ENCODE measurements around the gene ASB7. TPM values are rescaled to one million over a fixed set of nuclear protein-coding genes. Genes with fewer than 3 reads are reported as not detected.

ASB7 gene
- total and polyA plus RNA-seq, 2 experiments from 2014 or later = 10.3 to 17.5 TPM

GRCh38 chr15:100569391-100569790, 33.0 kb upstream of the ASB7 start:
- H3K4me2 ChIP-seq = no peak overlapping the region
- no peaks in the 10 kb centered on the region for H3K4me1 ChIP-seq (ENCODE audit: insufficient read depth)
- no peak for TF ChIP-seq CTCF (IDR thresholded peaks at IDR 0.05; ENCODE audit: poor library complexity)
- no peak for TF ChIP-seq EZH2phosphoT487 (IDR thresholded peaks at IDR 0.05; ENCODE audit: low read depth, severe bottlenecking, unreplicated experiment)
- no peak for TF ChIP-seq EZH2 (IDR thresholded peaks at IDR 0.05; ENCODE audit: borderline replicate concordance)
- no peak overlapping the region for H2AFZ ChIP-seq
- no peaks in the 10 kb centered on the region for H3K27me3 ChIP-seq
- 67% methylated on average over 8 of the region's 8 CpGs for WGBS (ENCODE audit: low lambda C conversion rate, missing lambda C conversion rate)
- H3K36me3 ChIP-seq (replicated peaks; ENCODE audit: insufficient read depth, low read depth) = no peaks in the 10 kb centered on the region
- no peaks in the 10 kb centered on the region for H3K9me3 ChIP-seq (ENCODE audit: low read depth)
- peak; percentile 49 for DNase-seq (ENCODE audit: low spot score)
- peak overlapping the region; percentile 56 for H3K27ac ChIP-seq
- no peak overlapping the region for H3K4me3 ChIP-seq
- H3K9me2 ChIP-seq (replicated peaks; ENCODE audit: insufficient read depth) = no peaks in the 10 kb centered on the region
- no peaks in the 10 kb centered on the region for H4K20me1 ChIP-seq (ENCODE audit: insufficient read depth, poor library complexity, severe bottlenecking)
- H3K79me2 ChIP-seq = no peaks in the 10 kb centered on the region

GRCh38 chr15:100570275-100570674, 32.1 kb upstream of the ASB7 start:
- peak overlapping the region; percentile 56 for H3K27ac ChIP-seq
- no peak for DNase-seq (ENCODE audit: low spot score)
- H3K79me2 ChIP-seq = no peaks in the 10 kb centered on the region
- no peak overlapping the region for H2AFZ ChIP-seq
- H3K27me3 ChIP-seq = no peaks in the 10 kb centered on the region
- no peak overlapping the region for H3K4me2 ChIP-seq
- no peaks in the 10 kb centered on the region for H3K36me3 ChIP-seq (replicated peaks; ENCODE audit: insufficient read depth, low read depth)
- H4K20me1 ChIP-seq (ENCODE audit: insufficient read depth, poor library complexity, severe bottlenecking) = no peaks in the 10 kb centered on the region
- H3K4me3 ChIP-seq = no peak overlapping the region
- H3K9me3 ChIP-seq (ENCODE audit: low read depth) = no peaks in the 10 kb centered on the region
- no peaks in the 10 kb centered on the region for H3K9me2 ChIP-seq (replicated peaks; ENCODE audit: insufficient read depth)
- no peaks in the 10 kb centered on the region for H3K4me1 ChIP-seq (ENCODE audit: insufficient read depth)
- no peak for TF ChIP-seq EZH2 (IDR thresholded peaks at IDR 0.05; ENCODE audit: borderline replicate concordance)
- no peak for TF ChIP-seq EZH2phosphoT487 (IDR thresholded peaks at IDR 0.05; ENCODE audit: low read depth, severe bottlenecking, unreplicated experiment)
- no peak for TF ChIP-seq CTCF (IDR thresholded peaks at IDR 0.05; ENCODE audit: poor library complexity)
- WGBS (ENCODE audit: low lambda C conversion rate, missing lambda C conversion rate) = 88% methylated on average over 3 of the region's 3 CpGs

- Histone ChIP-seq H3K79me2 (no peaks in the 10 kb centered on the region), H3K4me1 (ENCODE audit: insufficient read depth) (no peaks in the 10 kb centered on the region), H3K9me2 (replicated peaks; ENCODE audit: insufficient read depth) (no peaks in the 10 kb centered on the region), H3K27ac (no peak overlapping the region), H3K4me2 (no peak overlapping the region), H2AFZ (no peak overlapping the region), H4K20me1 (ENCODE audit: insufficient read depth, poor library complexity, severe bottlenecking) (no peaks in the 10 kb centered on the region), H3K9me3 (ENCODE audit: low read depth) (no peaks in the 10 kb centered on the region), H3K27me3 (no peaks in the 10 kb centered on the region), H3K36me3 (replicated peaks; ENCODE audit: insufficient read depth, low read depth) (no peaks in the 10 kb centered on the region), H3K4me3 (no peak overlapping the region)
- WGBS (ENCODE audit: low lambda C conversion rate, missing lambda C conversion rate) = 95% methylated on average over 4 of the region's 4 CpGs
- no peak for DNase-seq (ENCODE audit: low spot score)
- TF ChIP-seq CTCF (IDR thresholded peaks at IDR 0.05; ENCODE audit: poor library complexity) (no peak), EZH2 (IDR thresholded peaks at IDR 0.05; ENCODE audit: borderline replicate concordance) (no peak), EZH2phosphoT487 (IDR thresholded peaks at IDR 0.05; ENCODE audit: low read depth, severe bottlenecking, unreplicated experiment) (no peak)
Observed at GRCh38 chr15:100570735-100571313, 31.6 kb upstream of the ASB7 start.

All from hepatocyte (in vitro differentiated cells).